MM.1S (cell line): ENCODE results near the gene CEP78.

ENCODE experiments used
- EZH2phosphoT487 ChIP-seq: fragments of 300-600 bp; sonication (generic); IDR thresholded peaks from 2 replicates; pipeline ENCODE4 v1.6.1; 2018; ENCODE audit warnings: antibody characterized with exemption, low read length
- TF ChIP-seq, protein P1 (sequence below): fragments of 300-600 bp; sonication (generic); IDR thresholded peaks from 2 replicates; pipeline ENCODE4 v1.5.1; 2016; ENCODE audit warnings: antibody characterized with exemption, low read length, mixed read lengths

DNA sequence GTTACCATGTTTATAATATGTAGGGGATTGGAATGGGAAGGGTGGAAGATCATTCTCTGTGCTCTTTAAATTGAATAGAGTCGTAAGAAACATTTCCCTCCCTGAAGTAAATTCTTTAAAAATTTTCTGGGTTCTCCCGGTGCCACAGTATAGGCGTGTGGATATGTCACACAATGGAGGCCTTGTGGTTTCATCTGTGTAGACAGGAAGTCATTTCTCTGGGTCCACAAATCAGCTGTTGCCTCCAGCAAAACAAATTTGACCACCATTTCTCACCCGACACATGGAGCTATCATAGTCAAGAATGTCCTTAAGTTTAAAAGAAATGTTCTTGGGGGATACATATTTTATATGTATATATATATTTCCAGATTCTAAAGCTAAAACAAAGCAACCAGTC, 17.4 kb downstream of the CEP78 start:
- TF ChIP-seq, protein P1, sequence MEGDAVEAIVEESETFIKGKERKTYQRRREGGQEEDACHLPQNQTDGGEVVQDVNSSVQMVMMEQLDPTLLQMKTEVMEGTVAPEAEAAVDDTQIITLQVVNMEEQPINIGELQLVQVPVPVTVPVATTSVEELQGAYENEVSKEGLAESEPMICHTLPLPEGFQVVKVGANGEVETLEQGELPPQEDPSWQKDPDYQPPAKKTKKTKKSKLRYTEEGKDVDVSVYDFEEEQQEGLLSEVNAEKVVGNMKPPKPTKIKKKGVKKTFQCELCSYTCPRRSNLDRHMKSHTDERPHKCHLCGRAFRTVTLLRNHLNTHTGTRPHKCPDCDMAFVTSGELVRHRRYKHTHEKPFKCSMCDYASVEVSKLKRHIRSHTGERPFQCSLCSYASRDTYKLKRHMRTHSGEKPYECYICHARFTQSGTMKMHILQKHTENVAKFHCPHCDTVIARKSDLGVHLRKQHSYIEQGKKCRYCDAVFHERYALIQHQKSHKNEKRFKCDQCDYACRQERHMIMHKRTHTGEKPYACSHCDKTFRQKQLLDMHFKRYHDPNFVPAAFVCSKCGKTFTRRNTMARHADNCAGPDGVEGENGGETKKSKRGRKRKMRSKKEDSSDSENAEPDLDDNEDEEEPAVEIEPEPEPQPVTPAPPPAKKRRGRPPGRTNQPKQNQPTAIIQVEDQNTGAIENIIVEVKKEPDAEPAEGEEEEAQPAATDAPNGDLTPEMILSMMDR: no peak
- no peak for TF ChIP-seq EZH2phosphoT487
